WERI-Rb-1 (cell line): ENCODE results near the gene MIB1.

Experiments used
- DNase-seq: peaks from one replicate; pipeline ENCODE4 v3.0.0-alpha.2; 2020
- H3K27ac ChIP-seq: fragments of 250-450 bp; sonication (Bioruptor Pico); 2 replicates; pipeline ENCODE4 v1.5.1; 2020; ENCODE audit warnings: mild to moderate bottlenecking, moderate library complexity
- H3K27me3 ChIP-seq: fragments of 250-450 bp; sonication (Bioruptor Pico); 2 replicates; pipeline ENCODE4 v1.5.1; 2021; ENCODE audit warnings: mild to moderate bottlenecking, low read depth, moderate library complexity; ENCODE audit not compliant: insufficient read depth, severe bottlenecking
- H3K36me3 ChIP-seq: fragments of 250-450 bp; sonication (Bioruptor Pico); 2 replicates; pipeline ENCODE4 v1.5.1; 2020; ENCODE audit warnings: mild to moderate bottlenecking, moderate library complexity
- H3K4me3 ChIP-seq: 2 replicates; pipeline ENCODE4 v1.5.1; 2011; ENCODE audit warnings: low read depth, mild to moderate bottlenecking, control low read depth, low read length
- H3K9me3 ChIP-seq: fragments of 250-450 bp; sonication (Bioruptor Pico); 2 replicates; pipeline ENCODE4 v1.5.1; 2021; ENCODE audit warnings: mild to moderate bottlenecking, moderate library complexity; ENCODE audit not compliant: severe bottlenecking
- TF ChIP-seq, protein P1 (sequence below): IDR thresholded peaks from 2 replicates; pipeline ENCODE4 v1.5.1; 2011; ENCODE audit warnings: low read depth, mild to moderate bottlenecking, control low read depth, inconsistent platforms, low read length

MIB1 gene

DNA sequence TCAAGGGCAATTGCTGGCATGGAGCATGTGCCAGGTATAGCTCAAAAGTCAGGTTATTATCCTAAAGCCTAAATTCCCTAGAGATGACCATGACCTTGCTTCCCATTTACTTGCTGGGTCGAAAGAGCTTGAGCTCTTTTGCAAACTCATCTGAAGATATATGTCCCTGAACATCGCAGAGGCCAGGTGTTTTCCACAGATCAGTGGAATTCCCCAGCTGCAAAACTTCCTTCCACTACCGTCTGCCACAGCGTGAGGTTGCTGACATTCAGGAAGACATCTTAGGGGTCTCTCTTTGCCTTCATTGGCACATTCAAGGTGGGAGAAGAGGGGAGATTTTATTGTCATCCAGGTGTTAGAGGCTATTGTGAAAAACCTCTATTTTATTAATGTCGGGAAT lies 171.0 kb downstream of the MIB1 start:
- Histone ChIP-seq H3K4me3 (no peak overlapping the region), H3K27me3 (peaks cover 89% of the 10 kb centered on the region), H3K9me3 (no peaks in the 10 kb centered on the region), H3K27ac (no peak overlapping the region), H3K36me3 (no peaks in the 10 kb centered on the region)
- TF ChIP-seq, protein P1, sequence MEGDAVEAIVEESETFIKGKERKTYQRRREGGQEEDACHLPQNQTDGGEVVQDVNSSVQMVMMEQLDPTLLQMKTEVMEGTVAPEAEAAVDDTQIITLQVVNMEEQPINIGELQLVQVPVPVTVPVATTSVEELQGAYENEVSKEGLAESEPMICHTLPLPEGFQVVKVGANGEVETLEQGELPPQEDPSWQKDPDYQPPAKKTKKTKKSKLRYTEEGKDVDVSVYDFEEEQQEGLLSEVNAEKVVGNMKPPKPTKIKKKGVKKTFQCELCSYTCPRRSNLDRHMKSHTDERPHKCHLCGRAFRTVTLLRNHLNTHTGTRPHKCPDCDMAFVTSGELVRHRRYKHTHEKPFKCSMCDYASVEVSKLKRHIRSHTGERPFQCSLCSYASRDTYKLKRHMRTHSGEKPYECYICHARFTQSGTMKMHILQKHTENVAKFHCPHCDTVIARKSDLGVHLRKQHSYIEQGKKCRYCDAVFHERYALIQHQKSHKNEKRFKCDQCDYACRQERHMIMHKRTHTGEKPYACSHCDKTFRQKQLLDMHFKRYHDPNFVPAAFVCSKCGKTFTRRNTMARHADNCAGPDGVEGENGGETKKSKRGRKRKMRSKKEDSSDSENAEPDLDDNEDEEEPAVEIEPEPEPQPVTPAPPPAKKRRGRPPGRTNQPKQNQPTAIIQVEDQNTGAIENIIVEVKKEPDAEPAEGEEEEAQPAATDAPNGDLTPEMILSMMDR = no peak
- DNase-seq = no peak

DNA sequence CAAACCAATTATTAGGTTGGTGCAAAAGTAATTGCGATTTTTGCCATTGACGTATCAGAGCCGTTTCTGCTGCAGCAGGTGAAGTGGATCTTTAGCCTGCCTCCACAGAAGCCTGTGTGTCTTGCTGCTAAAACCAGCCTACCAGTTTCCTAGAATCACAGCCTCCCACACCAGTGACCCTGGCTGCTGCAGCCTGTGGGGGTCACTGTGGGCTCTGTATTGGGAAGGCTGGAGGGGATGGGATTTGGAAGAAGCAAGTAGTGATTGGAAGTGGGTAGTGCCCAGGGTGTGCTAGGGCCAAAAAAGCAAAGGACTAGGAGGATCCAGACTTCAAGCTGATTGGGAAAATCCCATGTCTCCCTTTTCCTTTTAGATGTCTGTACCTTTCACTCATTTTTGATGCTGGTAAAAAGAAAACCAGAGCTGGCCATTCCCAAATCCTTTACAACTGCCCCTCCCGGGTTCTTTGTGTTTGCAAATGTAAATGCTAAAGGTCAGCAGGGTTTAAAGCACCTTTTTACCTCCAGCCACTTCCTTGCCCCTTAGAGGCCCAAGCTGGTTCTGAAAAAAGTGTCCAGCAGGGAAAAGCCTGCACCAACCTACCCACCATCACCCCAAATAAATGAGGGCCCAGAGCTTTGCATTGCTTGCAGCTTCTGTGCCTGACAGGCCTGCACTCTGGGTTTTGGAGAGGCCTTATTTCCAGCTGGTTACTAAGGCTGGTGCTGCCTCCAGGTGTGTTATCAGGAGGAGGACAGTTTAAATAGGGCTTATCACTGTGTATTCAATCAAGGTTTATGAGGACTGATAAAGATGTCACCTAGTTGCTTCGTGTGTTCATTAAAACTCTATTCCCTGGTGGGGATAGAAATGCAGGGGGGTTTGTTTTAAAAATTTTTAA lies 172.0 kb downstream of the MIB1 start:
- Histone ChIP-seq H3K36me3 (no peaks in the 10 kb centered on the region), H3K4me3 (no peak overlapping the region), H3K27me3 (peaks cover 82% of the 10 kb centered on the region), H3K9me3 (no peaks in the 10 kb centered on the region), H3K27ac (no peak overlapping the region)
- DNase-seq = no peak
- TF ChIP-seq, protein P1 = no peak

DNA sequence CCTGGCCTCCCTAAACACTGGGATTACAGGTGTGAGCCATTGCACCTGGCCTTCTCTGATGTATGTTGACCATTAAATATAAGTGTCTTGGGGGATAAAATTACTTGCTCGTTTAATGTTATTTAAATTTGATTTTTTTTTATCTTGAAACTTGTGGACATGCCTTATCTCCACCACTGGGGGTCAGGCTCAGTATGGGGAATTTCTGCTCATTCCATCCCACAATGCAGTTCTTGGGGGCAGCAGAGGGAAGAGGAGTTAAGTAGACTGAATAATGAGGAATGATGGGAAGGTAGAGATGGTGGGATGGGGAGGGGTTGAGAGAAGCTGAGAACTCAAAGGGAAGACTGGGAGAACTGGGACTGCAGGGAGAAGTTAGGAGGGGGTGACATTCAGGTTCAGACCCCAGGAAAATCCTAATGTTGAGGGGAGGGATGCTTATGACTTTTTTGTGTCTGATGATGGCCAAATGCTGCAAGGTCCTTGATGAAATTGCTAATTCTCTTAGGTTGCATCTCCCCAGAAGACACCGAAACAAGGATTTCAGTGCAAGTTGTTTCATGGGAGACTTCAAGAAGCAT lies 174.2 kb downstream of the MIB1 start:
- peak; percentile 35 for DNase-seq
- peaks cover 60% of the 10 kb centered on the region for H3K27me3 ChIP-seq
- H3K9me3 ChIP-seq = peaks cover 8% of the 10 kb centered on the region
- TF ChIP-seq, protein P1 = peak; percentile 18; the same call in 1 of the 2 replicates
- H3K4me3 ChIP-seq = no peak overlapping the region
- H3K36me3 ChIP-seq = no peaks in the 10 kb centered on the region
- no peak overlapping the region for H3K27ac ChIP-seq

DNA sequence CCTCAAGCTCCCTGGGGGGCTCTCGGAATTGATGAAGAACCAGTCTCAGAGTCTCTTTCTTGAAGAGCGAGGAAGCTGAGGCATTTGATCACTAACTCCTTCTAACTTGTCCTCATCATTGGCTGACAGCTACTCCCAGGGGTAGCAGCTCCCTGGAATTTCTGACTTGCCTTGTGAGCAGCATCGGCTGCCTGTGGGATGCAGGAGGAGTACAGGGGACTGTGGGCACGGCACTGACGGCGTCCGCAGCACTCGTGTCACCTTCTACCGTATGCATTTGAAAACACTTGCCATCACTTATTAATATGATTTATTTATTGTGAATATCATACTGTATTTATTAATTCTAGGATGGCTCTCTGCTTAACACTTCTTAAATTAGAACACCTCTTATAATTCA lies 175.0 kb downstream of the MIB1 start:
- DNase-seq = no peak
- H3K36me3 ChIP-seq = no peaks in the 10 kb centered on the region
- H3K4me3 ChIP-seq = no peak overlapping the region
- H3K27ac ChIP-seq = no peak overlapping the region
- H3K9me3 ChIP-seq = peaks cover 8% of the 10 kb centered on the region
- TF ChIP-seq, protein P1 = no peak
- peaks cover 53% of the 10 kb centered on the region for H3K27me3 ChIP-seq

DNA sequence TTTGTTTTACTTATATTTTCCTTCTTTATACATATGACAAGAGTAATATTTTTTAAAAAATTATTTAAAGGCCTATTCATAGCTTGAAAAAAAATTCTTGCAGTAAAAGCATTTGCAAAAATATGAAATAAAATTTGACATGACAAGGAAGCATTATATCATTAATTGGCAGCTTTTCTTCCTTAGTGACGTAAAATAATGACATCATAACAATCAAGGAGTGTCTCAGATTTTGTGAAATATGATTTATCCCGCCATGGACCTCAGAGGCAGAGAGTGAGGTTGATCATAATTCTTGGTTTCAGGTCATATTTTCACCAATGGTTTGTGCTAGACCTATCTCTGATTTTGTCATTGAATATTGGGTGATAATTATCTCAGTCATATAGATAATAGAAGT lies 176.0 kb downstream of the MIB1 start:
- no peaks in the 10 kb centered on the region for H3K36me3 ChIP-seq
- TF ChIP-seq, protein P1 = no peak
- no peak for DNase-seq
- H3K27me3 ChIP-seq = peaks cover 42% of the 10 kb centered on the region
- H3K4me3 ChIP-seq = no peak overlapping the region
- no peak overlapping the region for H3K27ac ChIP-seq
- peaks cover 8% of the 10 kb centered on the region for H3K9me3 ChIP-seq
